Kidney (tissue), 14 donors: Measurements from ENCODE around the gene GSG1. TPM values are rescaled to one million over a fixed set of nuclear protein-coding genes. Genes with fewer than 3 reads are reported as not detected.

Experiments
- DNase-seq, 5 donors: peaks; one replicate each; pipeline ENCODE4 v3.0.0-alpha.2; 2013 to 2020
- FAIRE-seq: peaks from 2 replicates; lab custom pipeline; 2012; peaks lifted over from hg19 to GRCh38; lab: Jason Lieb, UNC
- H3K27ac ChIP-seq, 2 donors: one replicate each; pipeline ENCODE4 v1.7.0; 2013; ENCODE audit warnings: low read depth in 2 of 2, low read length in 2 of 2, inconsistent platforms in 1 of 2
- H3K27me3 ChIP-seq: one replicate; pipeline ENCODE4 v1.7.1; 2013; ENCODE audit warnings: low read length, inconsistent platforms; ENCODE audit not compliant: control insufficient read depth, insufficient read depth
- H3K36me3 ChIP-seq, 3 donors: one replicate each; pipeline versions ENCODE4 v1.7.0 to v1.7.1; 2013; ENCODE audit warnings: low read length in 3 of 3, control low read depth in 1 of 3, inconsistent platforms in 1 of 3; ENCODE audit not compliant: insufficient read depth in 3 of 3, control insufficient read depth in 2 of 3
- H3K4me1 ChIP-seq, 3 donors: one replicate each; pipeline versions ENCODE4 v1.7.0 to v1.7.1; 2013; ENCODE audit warnings: low read length in 3 of 3, inconsistent platforms in 1 of 3, low read depth in 1 of 3; ENCODE audit not compliant: control insufficient read depth in 2 of 3, insufficient read depth in 2 of 3
- H3K4me3 ChIP-seq, 3 donors: one replicate each; pipeline versions ENCODE4 v1.7.0 to v1.8.1; 2013; ENCODE audit warnings: low read length in 3 of 3, control low read depth in 1 of 3, inconsistent platforms in 1 of 3
- H3K9ac ChIP-seq, 3 donors: one replicate each; pipeline versions ENCODE4 v1.7.0 to v1.7.1; 2013; ENCODE audit warnings: low read length in 3 of 3, control low read depth in 1 of 3, inconsistent platforms in 1 of 3
- H3K9me3 ChIP-seq, 3 donors: one replicate each; pipeline versions ENCODE4 v1.7.0 to v1.7.1; 2013; ENCODE audit warnings: low read length in 3 of 3, control low read depth in 1 of 3, inconsistent platforms in 1 of 3; ENCODE audit not compliant: control insufficient read depth in 2 of 3, insufficient read depth in 1 of 3
- CTCF ChIP-seq: IDR thresholded peaks from 3 replicates; pipeline ENCODE4 v1.5.1; 2012; ENCODE audit warnings: mild to moderate bottlenecking, moderate library complexity, borderline replicate concordance; ENCODE audit not compliant: insufficient read depth; ENCODE audit errors: extremely low read depth
- intact Hi-C: fragments of 100-400 bp; cut with DNase I; formaldehyde crosslinking; loops from one replicate; pipeline ENCODE4 v1.11.1; 2022
- polyA plus RNA-seq: library from polyadenylated mRNA; stranded (reverse); fragments of 350-450 nt; fragmentation: Illumina TruSeq; extraction: RNeasy Lipid Tissue Mini Kit (QIAGEN cat#74804); gene quantifications from one replicate; pipeline ENCODE4 v1.2.3, GENCODE V29; 2014; ENCODE audit warnings: low read depth, low replicate concordance; ENCODE audit not compliant: insufficient read depth
- total RNA-seq: library from RNA; stranded (reverse); fragmentation: NEBNext Ultra II Directional; extraction: Animal tissue kit (Norgen Biotek cat#: 25700); gene quantifications from one replicate; pipeline ENCODE4 v1.2.1, GENCODE V29; 2021
- donor health status: control.
- donor health status: control.
- donor health status: control.
- donor health status: control.
- donor health status: control.
- donor health status: DM: yes; HTN: yes; CAD: no.
- donor health status: Normal renal cell carcinoma (clear cell type).

The GSG1 gene
- total and polyA plus RNA-seq, 2 donors from 2014 or later = 0.19 to 0.34 TPM

- Histone ChIP-seq H3K27me3 (no peaks in the 10 kb centered on the region), H3K36me3 (no peaks in the 10 kb centered on the region), H3K9me3 (peaks cover 0 to 3% (median 2%) of the 10 kb centered on the region in 3 donors), H3K27ac (peak overlapping the region; percentile 10 to 18), H3K9ac (no peak overlapping the region), H3K4me1 (peaks cover 0 to 6% (median 0%) of the 10 kb centered on the region in 3 donors), H3K4me3 (no peak overlapping the region)
- DNase-seq (peak in 3 of 5 donors; percentile 73 to 91 (median 89)), FAIRE-seq (no peak)
- TF ChIP-seq CTCF = no peak
- intact Hi-C loops = no loop called here
These were observed 11.0 kb upstream of the GSG1 start for GRCh38 chr12:13114251-13115052.

- TF ChIP-seq CTCF = no peak
- H3K27ac ChIP-seq = no peak overlapping the region
- intact Hi-C loops = no loop called here
These were observed 9.5 kb upstream of the GSG1 start for GRCh38 chr12:13112968-13113367.

GRCh38 chr12:13106666-13107065, 3.2 kb upstream of the GSG1 start:
- H3K9me3 ChIP-seq = peaks cover 0 to 4% (median 0%) of the 10 kb centered on the region in 3 donors
- FAIRE-seq = no peak
- no peak overlapping the region for H3K4me3 ChIP-seq
- no peak for TF ChIP-seq CTCF
- H3K27ac ChIP-seq = no peak overlapping the region
- peaks cover 4 to 10% (median 7%) of the 10 kb centered on the region in 3 donors for H3K4me1 ChIP-seq
- H3K27me3 ChIP-seq = no peaks in the 10 kb centered on the region
- no peak for DNase-seq
- H3K9ac ChIP-seq = no peak overlapping the region
- intact Hi-C loops = no loop called here
- no peaks in the 10 kb centered on the region for H3K36me3 ChIP-seq

More at GRCh38 chr12:13112968-13113367, 9.5 kb upstream of the GSG1 start:
- no peak overlapping the region for H3K9ac ChIP-seq
- no peaks in the 10 kb centered on the region for H3K27me3 ChIP-seq
- no peak overlapping the region for H3K4me3 ChIP-seq
- no peak for FAIRE-seq
- no peaks in the 10 kb centered on the region for H3K36me3 ChIP-seq
- peaks cover 0 to 6% (median 0%) of the 10 kb centered on the region in 3 donors for H3K4me1 ChIP-seq
- H3K9me3 ChIP-seq = peaks cover 0 to 7% (median 2%) of the 10 kb centered on the region in 3 donors
- DNase-seq = no peak
